ENCODE measurements around the gene MAP2K2.

MAP2K2 gene

DNA sequence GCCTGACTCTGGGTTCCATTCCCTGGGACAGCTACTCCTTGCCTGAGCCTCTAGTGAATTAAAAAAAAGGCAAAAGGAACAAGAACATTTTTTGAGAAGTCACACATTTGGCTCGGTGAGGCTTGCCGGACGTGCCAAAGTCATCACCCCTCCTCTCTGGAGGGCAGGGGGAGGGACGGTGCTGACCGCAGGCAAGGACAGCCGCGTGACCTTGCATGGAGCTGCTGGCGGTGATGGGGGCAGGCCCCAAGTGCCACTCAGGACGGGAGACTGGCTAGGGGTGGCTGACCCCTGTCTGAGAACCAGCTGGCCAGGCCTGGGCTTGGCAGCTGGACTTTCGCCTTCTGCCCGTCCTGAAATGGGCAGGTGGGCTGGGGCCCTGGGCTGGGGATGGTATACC lies 26.4 kb downstream of the MAP2K2 start:
- no peak for DNase-seq

DNA sequence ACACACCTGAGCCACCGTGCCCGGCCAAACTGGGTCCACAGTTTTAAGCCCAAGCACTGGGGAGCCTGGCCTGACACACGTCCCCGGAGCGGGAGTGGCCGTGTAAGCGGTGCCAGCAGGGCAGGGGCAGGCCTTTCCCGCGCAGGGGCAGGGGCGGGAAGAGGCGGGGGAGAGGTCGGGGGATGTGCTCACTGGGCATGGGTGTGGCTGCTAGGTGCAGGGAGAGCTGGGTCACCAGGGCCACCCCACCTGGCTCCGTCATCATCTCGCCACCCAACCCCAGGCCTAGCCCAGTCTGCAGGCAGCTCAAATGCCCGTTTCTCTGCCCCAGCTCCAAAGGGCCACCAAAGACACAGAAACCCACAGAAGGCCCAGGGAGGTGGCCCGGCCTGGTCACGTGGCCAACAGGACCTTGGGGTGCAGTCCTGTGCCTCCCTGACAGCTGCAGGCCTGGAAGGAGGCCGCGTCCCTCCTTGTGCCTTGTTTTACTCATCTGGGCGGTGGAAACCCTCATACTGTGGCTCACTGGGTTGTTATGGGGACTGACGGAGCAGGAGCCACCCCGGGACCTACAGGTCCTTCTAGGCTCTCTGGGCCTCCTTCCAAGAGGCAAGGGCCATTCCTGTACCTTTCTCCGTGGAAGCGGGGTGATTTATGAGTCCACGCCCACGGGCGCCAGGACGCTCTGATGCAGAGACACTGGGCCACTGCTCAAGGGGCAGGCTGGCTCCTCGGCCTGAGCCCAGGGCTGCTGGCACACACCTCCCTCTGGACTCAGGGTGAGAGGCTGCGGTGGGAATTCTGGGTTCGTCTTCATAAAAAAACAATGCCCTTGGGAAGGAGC lies 27.7 kb downstream of the MAP2K2 start:
- DNase-seq, result no peak

DNA sequence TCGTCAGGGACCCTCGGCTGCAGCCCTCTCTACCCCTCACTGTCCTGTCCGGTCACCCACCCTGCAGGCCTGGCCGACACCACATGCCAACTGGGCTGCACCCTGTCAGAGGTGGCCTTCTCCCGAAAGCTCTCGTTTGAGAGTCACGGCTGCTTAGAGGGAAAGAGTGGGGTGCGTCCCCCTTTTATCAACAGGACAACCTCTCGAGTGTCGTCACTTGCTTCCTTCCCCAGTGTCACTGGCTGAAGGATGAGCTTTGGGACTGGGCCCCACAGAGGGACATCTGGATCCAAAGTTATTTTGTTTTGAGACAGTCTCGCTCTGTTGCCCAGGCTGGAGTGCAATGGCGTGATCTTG lies 28.5 kb downstream of the MAP2K2 start:
- DNase-seq, result no peak

DNA sequence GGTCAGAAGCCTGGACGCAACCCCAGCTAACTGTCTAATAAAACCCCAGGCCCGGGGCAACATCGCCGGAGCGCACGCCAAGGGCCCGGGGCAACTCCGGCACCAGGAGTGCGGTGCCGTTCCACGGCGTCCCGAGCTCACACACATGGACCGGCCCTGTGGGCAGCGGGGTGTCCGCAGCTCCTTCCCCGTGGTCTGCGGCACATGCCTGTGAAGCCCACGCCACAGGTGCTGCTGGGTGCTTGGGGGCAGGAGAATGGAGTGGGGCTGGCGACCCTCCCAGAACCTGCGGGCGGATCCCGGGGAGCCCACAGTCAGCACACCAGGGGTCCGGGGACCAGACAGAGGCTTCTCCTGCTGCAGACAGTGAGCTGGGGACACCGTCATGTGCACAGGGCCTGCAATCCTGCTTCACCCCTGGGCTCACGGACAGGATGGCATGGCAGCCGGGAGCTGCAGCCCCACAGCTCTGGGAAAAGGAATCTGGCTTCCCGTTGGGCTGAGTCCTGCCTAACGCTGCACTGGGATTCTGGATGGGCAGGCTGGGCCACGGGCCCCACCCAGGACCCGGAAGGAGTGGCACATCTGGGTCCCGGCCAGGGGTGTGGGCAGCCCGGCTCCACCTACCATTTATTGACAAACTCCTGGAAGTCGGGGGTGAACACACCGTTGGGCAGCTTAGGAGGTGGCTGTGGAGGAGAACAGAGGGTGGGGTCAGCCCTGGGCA lies 29.0 kb downstream of the MAP2K2 start:
- no peak for DNase-seq

DNA sequence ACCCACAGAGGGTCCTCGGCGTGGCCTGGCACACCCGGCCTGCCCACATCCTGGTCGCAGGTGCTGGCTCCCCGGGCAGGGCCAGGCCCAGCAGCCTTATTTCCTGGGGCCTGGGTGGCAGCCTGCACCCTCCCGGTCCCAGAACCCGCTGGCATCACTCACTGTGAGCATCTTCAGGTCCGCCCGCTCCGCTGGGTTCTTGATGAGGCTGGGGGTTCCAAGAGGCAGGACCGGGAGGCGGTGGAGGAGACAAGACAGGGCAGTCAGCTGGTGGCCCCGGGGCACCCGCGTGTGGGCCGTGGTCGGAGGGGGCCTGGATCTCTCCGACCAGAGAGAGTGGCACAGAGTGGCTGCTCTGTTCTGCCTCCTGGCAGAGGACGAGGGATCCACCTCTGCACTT lies 29.6 kb downstream of the MAP2K2 start:
- no peak for DNase-seq

DNA sequence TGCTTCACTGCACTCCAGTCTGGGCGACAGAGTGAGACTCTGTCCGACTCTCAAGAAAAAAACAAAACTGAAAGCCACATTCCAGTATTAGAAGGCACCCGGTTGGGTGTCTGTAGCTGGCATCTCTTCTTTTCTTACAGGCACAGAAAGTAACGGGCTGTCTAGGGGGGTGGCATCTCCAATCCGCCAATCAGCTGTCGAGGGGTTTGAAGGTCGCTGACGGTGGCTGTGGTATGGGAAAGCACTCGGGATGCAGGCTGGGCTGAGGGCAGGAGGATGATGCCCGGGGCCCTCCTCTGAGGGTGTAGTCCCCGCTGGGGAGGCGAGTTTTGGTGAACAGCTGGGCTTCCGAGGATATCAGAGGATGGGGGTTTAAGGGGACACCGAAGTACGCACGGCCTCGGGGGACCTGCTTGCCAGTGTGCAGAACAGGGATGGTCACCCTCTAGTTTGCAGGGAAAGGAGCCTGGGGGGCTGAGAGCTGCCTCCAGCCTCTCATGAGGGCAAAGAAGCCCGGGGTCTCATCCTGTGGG lies 30.2 kb downstream of the MAP2K2 start:
- DNase-seq, result no peak

DNA sequence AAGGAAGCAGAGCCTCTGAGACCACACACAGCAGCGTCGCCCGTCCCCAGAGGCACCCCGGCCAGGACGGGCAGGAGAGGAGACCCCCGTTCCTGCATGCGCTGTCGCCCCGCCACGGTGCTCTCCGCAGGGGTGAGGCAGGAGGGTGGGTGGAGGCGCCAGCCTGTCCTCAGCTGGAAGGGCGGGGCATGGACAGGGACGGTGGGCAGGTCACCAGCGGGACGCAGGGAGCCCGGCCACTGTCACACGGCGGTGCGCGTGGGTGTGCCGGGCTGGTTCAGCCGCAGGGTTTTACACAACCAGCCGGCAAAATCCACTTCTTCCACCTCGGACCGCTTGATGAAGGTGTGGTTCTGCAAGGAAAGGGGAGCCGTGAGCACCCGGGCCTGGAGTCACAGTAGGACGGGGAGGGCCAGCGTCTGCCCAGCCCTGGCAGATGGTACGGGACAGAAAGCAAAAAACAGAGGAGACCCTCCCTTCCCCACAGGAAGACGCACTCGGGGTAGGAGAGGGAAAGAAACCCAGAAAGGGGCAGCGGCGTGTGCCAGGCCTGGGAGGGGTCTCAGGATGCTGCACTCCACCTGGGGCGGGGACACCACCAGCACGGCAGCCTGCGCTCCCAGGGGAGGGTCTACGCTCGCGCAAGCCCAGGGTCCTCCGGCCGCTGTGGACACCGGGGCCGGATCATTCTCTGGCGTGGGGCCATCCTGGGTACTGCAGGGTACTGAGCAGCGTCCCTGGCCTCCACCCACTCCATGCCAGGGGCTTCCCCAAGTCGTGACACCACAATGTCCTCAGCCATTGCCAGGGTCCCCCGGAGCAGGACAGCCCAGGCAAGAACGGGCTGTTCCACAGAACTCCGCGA lies 33.3 kb downstream of the MAP2K2 start:
- DNase-seq, result no peak

DNA sequence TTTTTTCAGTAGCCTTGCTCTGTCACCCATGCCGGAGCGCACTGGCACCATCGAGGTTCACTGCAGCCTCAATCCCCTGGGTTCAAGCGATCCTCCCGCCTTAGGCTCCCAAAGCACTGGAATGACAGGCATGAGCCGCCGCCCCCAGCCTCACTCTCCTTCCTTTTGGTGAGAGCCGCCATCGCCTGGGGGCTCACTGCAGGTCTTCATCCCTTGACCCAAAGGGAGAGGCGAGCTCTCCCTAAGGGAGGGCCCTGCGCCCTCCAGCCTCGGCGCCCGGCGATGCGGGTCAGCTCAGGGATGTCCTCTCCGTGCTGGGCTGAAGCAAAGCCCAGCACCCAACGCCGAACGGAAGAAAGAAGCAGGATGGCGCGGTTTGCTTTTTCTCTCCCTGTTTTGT lies 34.0 kb downstream of the MAP2K2 start:
- no peak for DNase-seq

DNA sequence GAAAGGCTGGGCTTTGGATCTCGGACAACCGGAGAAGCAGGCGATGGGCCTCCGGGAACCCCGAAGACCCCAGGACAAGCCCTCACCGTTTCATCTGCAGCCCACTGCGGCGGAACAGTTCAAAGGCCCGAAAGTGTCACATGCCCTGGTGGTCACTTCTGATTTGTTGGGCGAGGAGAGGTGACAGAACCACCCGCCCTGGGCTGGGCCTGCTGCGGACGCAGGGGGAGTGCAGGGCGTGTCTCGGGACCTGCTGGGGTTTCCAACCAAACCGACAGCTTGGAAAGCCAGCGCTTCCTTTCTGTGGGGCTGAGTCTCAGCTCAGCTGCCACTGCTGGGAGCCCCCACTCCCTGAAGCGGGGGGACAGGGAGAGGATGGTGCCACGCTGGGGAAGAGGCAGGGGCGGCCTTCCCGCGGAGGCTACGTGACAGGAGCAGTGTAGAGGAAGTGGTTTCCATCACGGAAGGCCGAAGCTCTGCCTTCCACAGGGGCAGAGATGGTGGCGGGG lies 34.5 kb downstream of the MAP2K2 start:
- DNase-seq, result no peak

DNA sequence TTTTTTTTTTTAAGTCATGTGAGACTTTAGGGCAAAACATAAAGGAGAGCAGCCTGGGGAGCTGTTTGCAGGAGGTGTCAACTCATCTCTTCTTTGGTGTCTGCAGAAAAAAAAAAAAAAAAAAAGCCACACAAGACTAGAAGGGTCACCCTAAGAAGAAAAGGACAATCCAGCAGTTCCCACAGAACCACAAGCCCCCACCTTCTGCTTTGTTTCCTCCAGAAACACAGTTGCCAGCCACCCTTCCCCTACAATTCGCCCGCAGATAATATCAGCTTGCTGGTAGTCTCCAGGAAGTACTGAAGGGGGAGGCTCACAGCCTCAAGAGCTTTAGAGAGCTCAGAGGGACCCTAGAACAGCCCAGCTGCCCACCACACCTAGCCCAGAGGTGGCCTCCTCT lies 34.9 kb downstream of the MAP2K2 start:
- no peak for DNase-seq

DNA sequence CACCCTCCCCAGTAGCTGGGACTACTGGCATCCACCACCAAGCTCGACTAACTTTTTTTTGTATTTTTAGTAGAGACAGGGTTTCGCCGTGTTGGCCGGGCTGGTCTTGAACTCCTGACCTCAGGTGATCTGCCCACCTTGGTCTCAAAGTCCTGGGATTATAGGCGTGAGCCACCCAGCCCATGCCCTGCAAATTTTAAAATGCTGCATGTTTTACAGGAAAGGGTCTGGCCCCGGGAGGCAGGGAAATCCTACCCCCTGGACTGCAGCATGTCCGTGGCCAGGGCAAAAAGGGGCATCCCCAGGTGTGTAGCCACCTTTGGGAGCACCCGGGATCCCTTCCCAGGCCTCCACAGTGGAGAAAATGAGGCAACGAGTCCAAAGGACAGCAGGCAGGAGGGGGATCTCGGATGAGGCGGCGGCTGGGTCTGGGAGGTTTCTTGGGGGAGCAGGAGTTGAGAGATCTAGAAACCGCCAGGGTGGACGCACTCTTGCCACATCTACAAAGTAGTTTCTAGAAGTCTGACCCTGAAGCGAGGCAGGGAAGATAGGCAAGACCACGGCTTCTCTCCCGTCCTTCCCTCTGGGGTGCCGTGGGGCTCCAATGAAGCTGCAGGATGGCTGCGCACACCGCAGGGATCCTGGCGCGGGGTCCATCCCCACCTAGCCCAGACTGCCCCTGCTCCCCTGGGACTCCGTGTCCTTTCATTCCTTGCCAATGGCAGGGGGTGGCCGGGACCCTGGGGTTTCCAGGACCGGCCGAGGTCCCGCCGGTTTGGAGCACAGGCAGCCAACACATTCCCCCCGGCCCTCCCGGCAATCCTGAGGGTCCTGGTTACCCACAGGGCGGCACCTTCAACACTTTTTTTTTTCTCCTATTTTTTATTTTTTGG lies 35.9 kb downstream of the MAP2K2 start:
- no peak for DNase-seq

DNA sequence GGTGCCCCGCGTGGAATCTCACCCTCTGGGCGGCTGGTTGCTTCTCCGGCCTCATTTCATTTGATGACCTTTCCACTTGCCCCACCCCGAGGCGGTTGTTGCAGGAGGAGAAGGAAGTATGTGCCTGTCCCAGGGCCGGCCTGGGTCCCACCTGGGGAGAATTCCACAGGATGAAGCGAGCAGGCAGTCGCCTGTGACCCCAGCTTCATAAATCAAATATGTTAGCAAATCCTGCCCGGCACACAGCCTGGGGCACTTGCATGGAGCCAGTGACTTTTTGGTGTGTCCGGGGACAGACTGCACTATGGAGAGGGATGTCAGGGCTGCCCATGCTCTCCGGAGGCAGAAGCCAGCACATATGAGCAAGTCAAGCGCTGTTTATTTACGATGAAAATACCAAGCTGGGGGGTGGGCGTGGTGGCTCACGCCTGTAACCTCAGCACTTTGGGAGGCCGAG lies 37.5 kb downstream of the MAP2K2 start:
- DNase-seq, result no peak

DNA sequence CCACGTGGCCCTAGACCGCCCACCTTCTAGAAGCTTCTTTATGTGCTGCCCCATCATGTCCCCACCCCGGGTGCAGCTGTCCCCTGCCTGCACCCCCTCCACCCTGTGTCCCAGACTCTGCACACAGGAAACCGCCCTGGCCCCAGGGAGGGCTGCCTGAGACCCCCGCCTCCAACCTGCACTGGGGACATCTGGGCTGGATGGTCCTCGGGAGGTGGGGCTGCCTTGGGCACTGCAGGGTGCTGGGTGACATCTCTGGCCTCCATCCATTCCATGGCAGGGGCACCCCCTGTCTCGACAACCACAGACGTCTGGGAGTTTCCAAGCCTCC lies 39.4 kb downstream of the MAP2K2 start:
- DNase-seq, result no peak

DNA sequence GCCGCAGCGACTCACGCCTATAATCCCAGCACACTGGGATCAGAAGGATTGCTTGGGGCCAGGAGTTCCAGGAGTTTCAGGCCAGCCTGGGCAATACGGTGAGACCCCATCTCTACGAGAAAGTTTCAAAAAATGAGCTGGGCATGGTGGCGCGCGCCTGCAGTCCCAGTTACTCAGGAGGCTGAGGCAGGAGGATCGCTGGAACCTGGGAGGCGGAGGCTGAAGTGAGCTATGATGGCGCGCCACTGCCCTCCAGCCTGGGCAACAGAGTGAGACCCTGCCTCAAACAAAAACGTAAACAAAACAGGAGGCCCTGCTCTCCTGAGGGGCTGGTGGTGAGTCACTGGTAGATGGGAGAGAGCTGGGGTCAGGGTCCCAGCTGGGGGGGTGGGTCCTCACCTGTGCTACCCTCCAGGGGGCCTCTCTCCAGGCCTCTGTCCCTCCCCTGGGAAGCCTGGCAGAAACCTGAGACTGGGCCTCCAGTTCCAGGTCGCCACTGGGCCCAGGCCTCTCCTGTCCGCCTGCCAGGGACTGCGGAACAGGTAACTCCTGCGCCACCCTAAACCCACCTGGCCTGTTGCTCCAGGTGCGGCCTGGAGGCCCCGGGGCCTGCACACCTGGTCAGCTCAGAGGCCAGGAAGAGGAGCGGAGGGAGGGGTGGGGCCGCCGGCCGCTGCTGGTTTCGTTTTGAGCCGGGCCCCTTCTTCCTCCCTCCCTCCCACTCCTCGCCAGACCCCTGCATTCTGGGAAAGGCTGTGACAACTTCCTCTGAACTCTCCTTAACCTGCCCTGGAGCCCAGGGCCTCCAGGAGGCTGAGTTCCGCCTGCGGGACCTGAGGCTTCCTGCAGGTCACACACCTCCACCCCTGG lies 40.0 kb downstream of the MAP2K2 start:
- no peak for DNase-seq

DNA sequence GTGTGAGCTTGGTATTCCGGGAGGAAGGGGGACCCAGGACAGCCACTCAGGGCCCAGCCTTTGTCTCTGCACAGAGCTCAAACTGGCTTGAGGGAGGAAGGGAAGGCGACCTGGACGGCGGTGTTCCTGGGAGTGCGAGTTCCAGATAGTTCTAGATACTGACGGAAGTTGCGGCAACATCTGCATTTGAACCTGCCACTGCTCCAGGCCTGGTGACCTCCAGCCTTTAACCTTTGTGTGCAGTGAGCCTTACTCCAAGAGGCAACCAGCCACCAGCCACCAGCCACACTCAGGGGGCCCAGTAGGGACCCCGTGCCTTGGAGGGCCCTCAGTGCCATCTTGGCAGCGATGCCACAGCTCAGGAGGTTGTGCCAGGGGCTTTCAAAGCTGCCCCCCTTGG lies 41.8 kb downstream of the MAP2K2 start:
- no peak for DNase-seq

DNA sequence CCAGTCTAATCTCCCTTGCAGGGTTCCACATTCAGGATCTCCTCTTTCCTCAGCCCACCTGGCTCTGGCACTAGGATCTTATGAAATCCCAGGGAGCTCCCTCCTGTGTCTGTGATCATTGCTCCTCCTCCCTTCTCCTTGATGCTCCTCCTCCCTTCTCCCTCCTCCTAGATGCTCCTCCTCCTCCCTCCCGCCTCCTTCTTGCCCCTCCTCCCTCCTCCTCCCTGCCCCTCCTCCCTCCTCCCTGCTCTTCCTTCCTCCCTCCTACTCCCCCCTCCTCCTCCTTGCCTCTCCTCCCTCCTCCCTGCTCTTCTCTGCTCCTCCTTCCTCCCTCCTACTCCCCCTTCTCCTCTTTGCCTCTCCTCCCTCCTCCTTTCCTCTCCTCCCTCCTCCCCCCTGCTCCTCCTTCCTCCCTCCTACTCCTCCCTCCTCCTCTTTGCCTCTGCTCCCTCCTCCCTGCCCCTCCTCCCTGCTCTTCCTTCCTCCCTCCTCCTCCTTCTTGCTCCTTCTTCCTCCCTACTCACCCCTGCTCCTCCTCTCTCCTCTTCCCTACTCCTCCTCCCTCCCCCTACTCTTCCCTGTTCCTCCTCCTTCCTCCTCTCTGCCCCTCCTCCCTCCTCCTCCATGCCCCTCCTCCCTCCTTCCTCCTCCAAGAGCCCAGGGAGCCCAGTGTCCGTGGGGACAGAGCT lies 42.3 kb downstream of the MAP2K2 start:
- DNase-seq, result no peak

DNA sequence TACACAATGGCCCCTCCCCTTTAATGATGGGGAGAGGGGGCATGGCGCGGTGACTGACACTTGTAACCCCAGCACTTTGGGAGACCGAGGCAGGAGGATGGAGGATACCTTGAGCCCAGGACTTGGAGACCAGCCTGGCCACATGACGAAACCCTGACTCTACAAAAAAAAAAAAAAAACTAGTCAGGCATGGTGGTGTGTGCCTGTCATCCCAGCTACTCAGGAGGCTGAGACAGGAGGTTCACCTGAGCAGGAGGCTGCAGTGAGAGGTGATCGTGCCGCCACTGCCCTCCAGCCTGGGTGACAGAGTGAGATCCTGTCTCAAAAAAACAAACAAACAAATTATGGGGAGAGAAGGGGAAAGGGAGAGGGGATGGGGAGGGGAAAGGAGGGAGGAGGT lies 43.4 kb downstream of the MAP2K2 start:
- no peak for DNase-seq

DNA sequence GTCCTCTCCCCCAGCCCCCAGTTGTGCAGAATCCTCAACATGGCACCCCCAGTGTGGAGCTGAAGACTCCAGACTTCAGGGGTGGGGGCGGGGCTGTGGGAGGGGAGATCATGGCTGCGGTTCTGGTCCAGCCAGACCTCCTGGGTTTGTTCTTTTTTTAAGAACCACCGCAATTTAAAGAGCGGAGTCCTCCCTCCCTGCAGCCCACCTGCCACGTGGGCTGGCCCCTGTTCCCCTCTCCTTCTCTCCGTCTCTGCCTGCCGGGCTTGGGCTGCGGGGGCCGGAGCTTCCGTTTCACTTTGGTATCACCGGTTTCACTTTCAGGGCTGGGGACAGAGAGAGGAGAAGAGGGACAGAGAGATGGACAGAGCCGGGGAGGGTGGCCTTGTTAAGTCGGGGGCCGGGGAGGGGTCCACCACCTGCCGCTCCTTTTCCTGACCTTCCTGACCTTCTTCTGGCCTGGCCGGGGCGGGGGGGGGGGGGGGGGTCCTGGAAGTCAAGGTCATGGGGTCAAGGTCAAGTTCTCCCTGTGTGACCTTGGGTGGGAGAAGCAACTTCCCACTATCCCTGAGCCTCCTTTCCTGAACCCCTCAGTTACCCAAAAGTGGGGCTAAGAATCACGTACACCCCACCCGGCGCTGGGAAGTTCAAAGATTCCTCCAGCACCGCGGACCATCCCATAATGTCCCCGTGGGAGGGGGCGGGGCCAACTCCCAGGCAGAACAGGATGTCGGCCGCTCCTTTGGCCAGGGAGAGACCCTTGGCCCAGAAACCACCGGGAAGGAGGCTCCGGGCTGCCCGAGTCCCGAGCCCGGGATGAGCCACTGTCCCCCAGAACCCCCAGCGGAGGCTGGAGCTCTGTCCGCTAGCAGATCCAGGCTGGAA lies 45.9 kb downstream of the MAP2K2 start:
- DNase-seq, result no peak

DNA sequence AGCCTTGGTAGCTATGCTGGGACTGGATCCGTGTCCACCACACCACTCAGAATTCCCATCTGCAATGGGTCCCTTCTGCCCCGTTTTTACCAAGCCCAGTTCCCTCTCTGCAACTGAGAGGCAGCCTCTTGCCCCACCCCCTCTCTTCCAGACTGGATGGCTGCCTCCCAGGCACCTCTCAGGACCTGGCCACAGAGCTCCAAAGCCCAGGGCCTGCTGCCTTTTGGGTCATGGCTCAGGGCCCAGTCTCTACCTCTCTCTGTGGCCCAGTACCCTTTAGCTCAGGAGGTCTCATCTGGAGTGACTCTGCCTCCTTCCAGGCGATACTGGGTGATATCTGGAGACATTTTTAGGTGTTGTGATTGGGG lies 46.9 kb downstream of the MAP2K2 start:
- DNase-seq, result no peak

All from fibroblast of upper back skin (primary cell).